ENCODE measurements around the gene TNFSF10.

- no peak for TF ChIP-seq EZH2 (IDR thresholded peaks at IDR 0.05; ENCODE audit: insufficient read depth, poor library complexity, severe bottlenecking)
- TF ChIP-seq EZH2phosphoT487 (IDR thresholded peaks at IDR 0.05; ENCODE audit: insufficient read depth, low read depth): no peak
Measured at GRCh38 chr3:172476347-172476746, 46.9 kb downstream of the TNFSF10 start.

Measured in GM23248 (cell line).